ENCODE measurements around the gene EEF2KMT.

- TF ChIP-seq CTCF (conservative IDR thresholded peaks at IDR 0.05; ENCODE audit: low read depth, low read length) (no peak), EZH2phosphoT487 (IDR thresholded peaks at IDR 0.05; ENCODE audit: borderline replicate concordance, low read length) (no peak)
Measured at GRCh38 chr16:5064915-5065314, 32.7 kb downstream of the EEF2KMT start.
